Common myeloid progenitor, CD34-positive (primary cell): ENCODE results near the gene RNF152.

ENCODE experiments used
- CTCF ChIA-PET: fragments of 350-600 bp; sonication (Branson Sonifier 250); formaldehyde crosslinking; loops from one replicate; lab custom pipeline; 2021; ENCODE audit warnings: antibody characterized with exemption; lab: Charles Lee
- POLR2A ChIA-PET: fragments of 350-600 bp; sonication (Branson Sonifier 250); formaldehyde crosslinking; loops from one replicate; lab custom pipeline; 2021; ENCODE audit warnings: antibody characterized with exemption; lab: Charles Lee
- DNase-seq, 3 donors: peaks; one replicate each; pipeline versions ENCODE4 v3.0.0 to v3.0.0-alpha.2; 2013
- H3K27ac ChIP-seq, 2 experiments: 1 replicate in 1 of 2; 2 replicates in 1 of 2; pipeline ENCODE4 v1.7.0; 2013; ENCODE audit warnings: inconsistent platforms in 2 of 2, low read length in 2 of 2, mild to moderate bottlenecking in 2 of 2, low read depth in 1 of 2, moderate library complexity in 1 of 2; ENCODE audit not compliant: severe bottlenecking in 2 of 2, insufficient read depth in 1 of 2, poor library complexity in 1 of 2
- H3K27me3 ChIP-seq, 5 experiments: replicated peaks in 2 of 5; 1 replicate in 3 of 5; 2 replicates in 2 of 5; pipeline versions ENCODE4 v1.6.1 to v1.7.0; 2013; ENCODE audit warnings: low read length in 4 of 5, mild to moderate bottlenecking in 2 of 5, moderate library complexity in 2 of 5, inconsistent platforms in 1 of 5; ENCODE audit not compliant: insufficient read depth in 5 of 5, control insufficient read depth in 4 of 5
- H3K36me3 ChIP-seq, 4 experiments: 1 replicate in 2 of 4; 2 replicates in 2 of 4; pipeline versions ENCODE4 v1.6.1 to v1.7.0; 2013; ENCODE audit warnings: low read length in 3 of 4, control low read depth in 1 of 4, mild to moderate bottlenecking in 1 of 4; ENCODE audit not compliant: control insufficient read depth in 4 of 4, insufficient read depth in 4 of 4
- H3K4me1 ChIP-seq, 4 experiments: 1 replicate in 3 of 4; 2 replicates in 1 of 4; pipeline versions ENCODE4 v1.6.1 to v1.7.1; 2013; ENCODE audit warnings: low read length in 3 of 4, mild to moderate bottlenecking in 3 of 4, control low read depth in 1 of 4, inconsistent platforms in 1 of 4, moderate library complexity in 1 of 4; ENCODE audit not compliant: control insufficient read depth in 4 of 4, insufficient read depth in 4 of 4; ENCODE audit errors: control extremely low read depth in 1 of 4
- H3K4me3 ChIP-seq, 7 experiments: 1 replicate in 4 of 7; 2 replicates in 3 of 7; pipeline versions ENCODE4 v1.5.1 to v1.7.0; 2013; ENCODE audit warnings: mild to moderate bottlenecking in 7 of 7, low read length in 6 of 7, moderate library complexity in 6 of 7, inconsistent platforms in 2 of 7, low read depth in 2 of 7, control low read depth in 1 of 7; ENCODE audit not compliant: insufficient read depth in 4 of 7, control insufficient read depth in 1 of 7; ENCODE audit errors: extremely low read depth in 1 of 7
- H3K9me3 ChIP-seq, 5 experiments: 1 replicate in 4 of 5; 2 replicates in 1 of 5; pipeline versions ENCODE4 v1.6.1 to v1.7.1; 2013; ENCODE audit warnings: low read length in 4 of 5, mild to moderate bottlenecking in 2 of 5, inconsistent platforms in 1 of 5, low read depth in 1 of 5, moderate library complexity in 1 of 5; ENCODE audit not compliant: control insufficient read depth in 4 of 5, insufficient read depth in 2 of 5; ENCODE audit errors: control extremely low read depth in 1 of 5
- WGBS: methylation state at CpG from one replicate; pipeline ENCODE4 v1.1.5; 2013; ENCODE audit not compliant: insufficient coverage; 5-methylcytosine and 5-hydroxymethylcytosine counted together

The RNF152 gene

GRCh38 chr18:61869636-61870035 is 23.2 kb downstream of the RNF152 start:
- ChIA-PET POLR2A (no interaction called here), CTCF (interaction anchor here (0.8 to 1.7 kb wide), 3 partner anchors 9 to 53 kb away, joined by 3 read pairs; no protein-coding TSS in a partner anchor)
- Histone ChIP-seq H3K4me3 (no peak overlapping the region), H3K9me3 (no peaks in the 10 kb centered on the region), H3K27ac (no peak overlapping the region), H3K4me1 (no peaks in the 10 kb centered on the region), H3K27me3 (peaks cover 0 to 4% (median 0%) of the 10 kb centered on the region in 5 experiments), H3K36me3 (no peaks in the 10 kb centered on the region)
- peak in 2 of 3 donors; percentile 9 to 11 for DNase-seq
- no CpG with 5 or more reads among the region's 4 CpGs for WGBS

DNA sequence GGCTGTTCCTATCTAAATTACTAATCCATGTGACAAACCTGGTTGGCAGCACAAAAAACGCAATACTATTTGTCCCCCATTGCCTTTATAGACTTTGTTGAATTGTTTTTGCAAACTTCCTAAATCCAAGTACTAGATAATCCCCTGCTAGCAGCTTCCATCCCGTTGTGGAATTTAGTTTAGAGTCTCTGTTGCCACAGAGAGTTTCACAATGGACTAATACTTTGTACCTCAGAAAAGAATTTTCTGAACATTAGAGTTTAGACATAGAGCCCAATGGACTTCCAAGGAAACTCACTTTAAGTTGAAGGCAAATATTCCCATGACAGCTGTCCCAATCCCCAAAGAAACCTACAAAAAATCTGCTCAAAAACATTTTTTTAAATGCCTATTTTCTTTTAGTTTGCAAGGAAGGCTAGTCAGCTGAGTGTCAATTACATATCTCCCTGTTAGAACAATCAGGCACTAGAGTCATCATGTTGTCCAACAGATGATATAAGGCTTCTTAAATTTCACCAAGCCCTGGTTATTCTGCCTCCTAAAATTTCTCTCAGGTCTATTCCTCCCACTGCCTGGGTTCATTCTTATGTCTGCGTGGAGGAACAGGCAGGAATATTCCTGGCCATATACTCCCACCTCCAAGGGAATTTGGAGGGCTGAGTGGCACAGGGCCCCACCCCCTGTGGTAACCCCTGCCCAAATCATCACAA is 27.2 kb downstream of the RNF152 start:
- Histone ChIP-seq H3K4me3 (no peak overlapping the region), H3K4me1 (no peaks in the 10 kb centered on the region), H3K27ac (no peak overlapping the region), H3K27me3 (peaks cover 0 to 2% (median 0%) of the 10 kb centered on the region in 5 experiments), H3K9me3 (no peaks in the 10 kb centered on the region), H3K36me3 (no peaks in the 10 kb centered on the region)
- ChIA-PET CTCF (no interaction called here), POLR2A (no interaction called here)
- no peak for DNase-seq
- 100% methylated on average over 1 of the region's 3 CpGs for WGBS

- ChIA-PET POLR2A (interaction anchor here (0.5 kb wide), 1 partner anchor 31 kb away, joined by 3 read pairs; the partner anchor contains the start of gene RNF152), CTCF (no interaction called here)
- no peak for DNase-seq
- no peaks in the 10 kb centered on the region for H3K4me1 ChIP-seq
- peaks cover 0 to 6% (median 0%) of the 10 kb centered on the region in 5 experiments for H3K27me3 ChIP-seq
- no peaks in the 10 kb centered on the region for H3K9me3 ChIP-seq
- H3K4me3 ChIP-seq = no peak overlapping the region
- H3K36me3 ChIP-seq = no peaks in the 10 kb centered on the region
- H3K27ac ChIP-seq = no peak overlapping the region
- 93% methylated on average over 3 of the region's 3 CpGs for WGBS
Observed at GRCh38 chr18:61861372-61861771, 31.4 kb downstream of the RNF152 start.

GRCh38 chr18:61860302-61860701 is 32.5 kb downstream of the RNF152 start:
- WGBS = 98% methylated on average over 5 of the region's 6 CpGs
- no peaks in the 10 kb centered on the region for H3K36me3 ChIP-seq
- no peak for DNase-seq
- no peaks in the 10 kb centered on the region for H3K4me1 ChIP-seq
- peaks cover 0 to 7% (median 0%) of the 10 kb centered on the region in 5 experiments for H3K27me3 ChIP-seq
- H3K27ac ChIP-seq = no peak overlapping the region
- H3K9me3 ChIP-seq = no peaks in the 10 kb centered on the region
- ChIA-PET CTCF (interaction anchor here (0.8 to 1.4 kb wide), 2 partner anchors 10 to 425 kb away, joined by 3 read pairs; no protein-coding TSS in a partner anchor), POLR2A (no interaction called here)
- no peak overlapping the region for H3K4me3 ChIP-seq

DNA sequence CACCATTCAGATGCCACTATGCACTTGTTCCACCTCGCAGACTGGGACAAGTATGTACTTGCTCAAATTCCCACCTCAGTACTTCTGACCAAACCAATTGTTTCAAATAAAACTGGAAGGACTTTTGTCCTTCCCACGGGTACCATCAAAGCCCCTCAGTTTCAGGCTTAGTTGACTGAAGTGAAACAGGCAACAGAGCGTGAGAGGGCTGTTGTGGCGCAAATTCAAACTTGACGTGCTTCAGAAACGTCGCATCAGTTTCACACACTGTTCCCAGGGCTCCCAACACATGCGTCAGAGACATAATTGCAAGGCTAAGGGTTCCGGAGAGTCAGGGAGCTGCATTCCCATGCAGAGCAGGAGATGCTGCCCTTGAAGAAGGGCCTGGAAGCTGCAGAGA is 33.7 kb downstream of the RNF152 start:
- Histone ChIP-seq H3K36me3 (no peaks in the 10 kb centered on the region), H3K27ac (no peak overlapping the region), H3K4me1 (no peaks in the 10 kb centered on the region), H3K9me3 (no peaks in the 10 kb centered on the region), H3K27me3 (peaks cover 0 to 7% (median 0%) of the 10 kb centered on the region in 5 experiments), H3K4me3 (no peak overlapping the region)
- CTCF ChIA-PET = no interaction called here
- 99% methylated on average over 6 of the region's 9 CpGs for WGBS
- DNase-seq = no peak
- POLR2A ChIA-PET = no interaction called here

GRCh38 chr18:61856678-61857077 is 36.1 kb downstream of the RNF152 start:
- ChIA-PET CTCF (interaction anchor here (1.1 kb wide), 1 partner anchor 21 kb away, joined by 3 read pairs; no protein-coding TSS in a partner anchor), POLR2A (no interaction called here)
- no peak for DNase-seq
- Histone ChIP-seq H3K27me3 (peaks cover 0 to 10% (median 0%) of the 10 kb centered on the region in 5 experiments), H3K4me1 (no peaks in the 10 kb centered on the region), H3K4me3 (no peak overlapping the region), H3K27ac (no peak overlapping the region), H3K36me3 (no peaks in the 10 kb centered on the region), H3K9me3 (no peaks in the 10 kb centered on the region)
- 100% methylated on average over 1 of the region's 4 CpGs for WGBS
